ENCODE measurements around the gene TXNDC11.

- TF ChIP-seq TAF1 (IDR thresholded peaks at IDR 0.05; ENCODE audit: low read depth, low read length) (no peak), POLR2AphosphoS5 (IDR thresholded peaks at IDR 0.05; ENCODE audit: low read depth, low read length) (peak; percentile 15; the same call in 1 of the 2 replicates), PAX5 (IDR thresholded peaks at IDR 0.05; ENCODE audit: insufficient read depth, low read length, severe bottlenecking) (no peak)
These were observed 65.2 kb downstream of the TXNDC11 start for GRCh38 chr16:11677451-11677951.

Measured in GM12891 (cell line).